Measurements from ENCODE around the gene RAD21L1.

The RAD21L1 gene

DNA sequence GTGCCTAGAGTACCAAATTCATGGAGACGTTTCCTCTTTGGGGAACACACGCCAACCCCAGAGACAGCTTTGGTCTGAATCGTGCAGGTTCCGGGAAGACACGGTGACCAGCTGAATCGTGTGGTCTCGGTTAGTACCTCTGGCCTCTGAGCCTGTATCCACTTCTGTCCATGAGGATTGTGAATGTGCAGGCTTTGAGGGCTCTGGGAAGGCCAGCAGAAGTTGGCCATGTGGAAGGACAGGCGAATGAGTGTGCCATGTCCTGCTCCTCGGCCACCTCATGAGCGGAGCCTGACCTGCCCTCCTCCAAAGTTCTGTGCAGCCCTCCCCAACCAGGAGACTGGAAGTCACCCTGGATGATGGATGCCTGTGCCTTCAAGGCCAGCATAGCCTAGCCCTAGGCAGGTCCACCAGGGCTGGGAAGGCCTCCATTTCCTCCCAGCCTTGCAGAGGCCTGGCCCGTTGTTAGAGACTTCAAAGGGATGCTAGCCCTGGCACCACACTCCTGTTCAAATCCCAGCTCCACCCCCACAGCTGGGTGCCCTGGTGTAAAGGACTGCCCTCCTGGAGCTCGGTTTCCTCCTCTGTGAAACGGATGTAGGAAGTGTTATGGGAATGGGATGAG is 39.4 kb upstream of the RAD21L1 start:
- H3K9me3 ChIP-seq (replicated peaks; ENCODE audit: low read length) = no peaks in the 10 kb centered on the region
- no peaks in the 10 kb centered on the region for H3K36me3 ChIP-seq (ENCODE audit: insufficient read depth, low read length)
- H3K27me3 ChIP-seq (ENCODE audit: control insufficient read depth, insufficient read depth, low read length) = peaks cover 76% of the 10 kb centered on the region
- H3K9ac ChIP-seq (ENCODE audit: low read depth, low read length) = no peak overlapping the region
- no peaks in the 10 kb centered on the region for H3K4me1 ChIP-seq (ENCODE audit: control insufficient read depth, insufficient read depth, low read length)
- no peak overlapping the region for H3K4me2 ChIP-seq (ENCODE audit: low read length)
- no peak overlapping the region for H3K4me3 ChIP-seq (ENCODE audit: low read length)

GRCh38 chr20:1187605-1188171 is 38.2 kb upstream of the RAD21L1 start:
- H3K9me3 ChIP-seq (replicated peaks; ENCODE audit: low read length) = no peaks in the 10 kb centered on the region
- no peak overlapping the region for H3K4me3 ChIP-seq (ENCODE audit: low read length)
- no peaks in the 10 kb centered on the region for H3K4me1 ChIP-seq (ENCODE audit: control insufficient read depth, insufficient read depth, low read length)
- H3K36me3 ChIP-seq (ENCODE audit: insufficient read depth, low read length) = no peaks in the 10 kb centered on the region
- no peak overlapping the region for H3K4me2 ChIP-seq (ENCODE audit: low read length)
- H3K27me3 ChIP-seq (ENCODE audit: control insufficient read depth, insufficient read depth, low read length) = peaks cover 76% of the 10 kb centered on the region
- no peak overlapping the region for H3K9ac ChIP-seq (ENCODE audit: low read depth, low read length)

DNA sequence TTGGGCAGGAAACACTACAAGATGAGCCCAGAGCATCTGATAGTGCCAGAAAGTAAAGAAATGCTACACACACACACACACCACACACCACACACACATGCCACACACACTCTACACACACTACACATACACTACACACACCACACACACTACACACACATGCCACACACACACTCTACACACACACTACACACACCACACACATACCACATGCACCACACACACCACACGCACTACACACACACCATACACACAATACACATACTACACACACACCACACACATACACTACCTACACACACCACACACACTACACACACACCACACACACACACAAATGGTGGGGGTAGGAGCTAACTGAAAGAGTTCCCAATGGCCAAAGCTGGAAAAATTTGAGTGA is 37.5 kb upstream of the RAD21L1 start:
- H3K27me3 ChIP-seq (ENCODE audit: control insufficient read depth, insufficient read depth, low read length) = peaks cover 73% of the 10 kb centered on the region
- no peaks in the 10 kb centered on the region for H3K36me3 ChIP-seq (ENCODE audit: insufficient read depth, low read length)
- H3K9me3 ChIP-seq (replicated peaks; ENCODE audit: low read length) = no peaks in the 10 kb centered on the region
- no peak overlapping the region for H3K9ac ChIP-seq (ENCODE audit: low read depth, low read length)
- no peak overlapping the region for H3K4me3 ChIP-seq (ENCODE audit: low read length)
- H3K4me1 ChIP-seq (ENCODE audit: control insufficient read depth, insufficient read depth, low read length) = no peaks in the 10 kb centered on the region
- H3K4me2 ChIP-seq (ENCODE audit: low read length) = no peak overlapping the region

DNA sequence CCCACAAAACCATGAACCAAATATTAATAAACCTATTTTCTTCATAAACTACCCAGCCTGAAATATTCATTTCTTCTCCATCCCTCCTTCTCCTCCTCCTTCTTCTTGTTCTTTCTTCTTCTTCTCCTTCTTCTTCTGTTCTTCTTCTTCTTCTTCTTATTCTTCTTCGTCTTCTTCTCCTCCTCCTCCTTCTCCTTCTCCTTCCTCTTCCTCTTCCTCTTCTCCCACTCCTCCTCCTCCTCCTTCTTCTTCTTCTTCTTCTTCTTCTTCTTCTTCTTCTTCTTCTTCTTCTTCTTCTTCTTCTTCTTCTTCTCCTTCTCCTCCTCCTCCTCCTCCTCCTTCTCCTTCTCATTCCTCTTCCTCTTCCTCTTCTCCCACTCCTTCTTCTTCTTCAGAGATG is 36.0 kb upstream of the RAD21L1 start:
- no peaks in the 10 kb centered on the region for H3K36me3 ChIP-seq (ENCODE audit: insufficient read depth, low read length)
- H3K4me1 ChIP-seq (ENCODE audit: control insufficient read depth, insufficient read depth, low read length) = no peaks in the 10 kb centered on the region
- no peak overlapping the region for H3K4me2 ChIP-seq (ENCODE audit: low read length)
- H3K27me3 ChIP-seq (ENCODE audit: control insufficient read depth, insufficient read depth, low read length) = peaks cover 72% of the 10 kb centered on the region
- H3K9me3 ChIP-seq (replicated peaks; ENCODE audit: low read length) = no peaks in the 10 kb centered on the region
- H3K4me3 ChIP-seq (ENCODE audit: low read length) = no peak overlapping the region
- no peak overlapping the region for H3K9ac ChIP-seq (ENCODE audit: low read depth, low read length)

DNA sequence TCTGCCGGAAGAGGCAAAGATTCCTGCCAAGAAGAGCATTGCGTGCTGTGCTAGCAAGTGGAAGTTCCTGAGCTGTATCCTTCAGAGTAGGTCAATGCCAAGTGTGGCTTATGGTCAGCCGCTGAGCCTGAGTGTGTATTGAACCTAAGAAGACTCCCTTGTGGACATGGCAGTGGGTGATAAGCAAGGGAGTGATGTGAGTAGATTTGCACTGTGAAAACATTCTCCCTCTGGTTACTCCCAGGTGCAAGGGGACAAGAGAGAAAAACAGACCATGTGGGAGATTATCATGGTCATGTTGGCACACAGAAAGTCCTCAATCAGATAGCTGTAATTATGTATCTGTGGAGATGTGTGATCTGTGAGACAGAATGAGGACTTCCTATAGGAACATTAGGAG is 35.0 kb upstream of the RAD21L1 start:
- Histone ChIP-seq H3K4me3 (ENCODE audit: low read length) (no peak overlapping the region), H3K4me1 (ENCODE audit: control insufficient read depth, insufficient read depth, low read length) (no peaks in the 10 kb centered on the region), H3K36me3 (ENCODE audit: insufficient read depth, low read length) (no peaks in the 10 kb centered on the region), H3K4me2 (ENCODE audit: low read length) (no peak overlapping the region), H3K9ac (ENCODE audit: low read depth, low read length) (no peak overlapping the region), H3K9me3 (replicated peaks; ENCODE audit: low read length) (no peaks in the 10 kb centered on the region), H3K27me3 (ENCODE audit: control insufficient read depth, insufficient read depth, low read length) (peaks cover 80% of the 10 kb centered on the region)

DNA sequence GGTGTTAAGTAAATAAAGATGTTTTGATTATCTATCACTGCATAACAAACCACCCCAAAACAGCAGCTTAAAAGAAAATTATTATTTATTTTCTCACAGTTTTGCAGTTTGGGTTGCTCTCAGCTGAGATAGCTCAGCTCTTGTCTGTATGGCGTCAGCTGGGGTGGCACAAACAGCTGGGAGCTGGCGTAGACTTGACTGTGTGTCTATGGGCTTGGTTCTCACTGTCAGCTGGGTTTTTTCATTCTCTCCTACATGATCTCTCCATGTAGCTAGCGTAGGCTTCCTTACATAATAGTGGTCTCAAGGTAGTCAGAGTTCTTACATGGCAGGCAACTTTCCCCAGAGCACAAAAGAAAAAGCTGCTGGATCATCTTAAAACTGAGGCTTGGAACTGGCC is 34.5 kb upstream of the RAD21L1 start:
- Histone ChIP-seq H3K27me3 (ENCODE audit: control insufficient read depth, insufficient read depth, low read length) (peaks cover 80% of the 10 kb centered on the region), H3K9ac (ENCODE audit: low read depth, low read length) (no peak overlapping the region), H3K36me3 (ENCODE audit: insufficient read depth, low read length) (no peaks in the 10 kb centered on the region), H3K4me1 (ENCODE audit: control insufficient read depth, insufficient read depth, low read length) (no peaks in the 10 kb centered on the region), H3K9me3 (replicated peaks; ENCODE audit: low read length) (no peaks in the 10 kb centered on the region), H3K4me2 (ENCODE audit: low read length) (no peak overlapping the region), H3K4me3 (ENCODE audit: low read length) (no peak overlapping the region)

DNA sequence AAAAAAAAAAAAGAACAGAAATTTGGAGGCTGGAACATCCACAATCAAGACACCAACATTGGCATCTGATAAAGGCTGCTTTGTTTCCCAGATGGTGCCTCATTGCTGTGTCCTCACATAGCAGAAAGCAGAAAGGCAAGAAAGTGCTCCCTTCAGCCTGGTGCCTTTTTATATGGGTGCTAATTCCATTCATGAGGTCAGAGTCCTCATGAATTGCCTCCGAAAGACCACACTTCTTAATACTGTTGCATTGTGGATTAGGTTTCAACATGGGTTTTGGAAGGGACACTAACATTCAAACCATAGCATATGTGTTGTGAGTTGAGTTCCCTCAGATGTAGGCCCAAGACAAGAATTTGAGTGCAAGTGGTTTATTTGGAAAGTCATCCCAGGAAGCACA is 30.6 kb upstream of the RAD21L1 start:
- H3K9ac ChIP-seq (ENCODE audit: low read depth, low read length) = no peak overlapping the region
- H3K36me3 ChIP-seq (ENCODE audit: insufficient read depth, low read length) = no peaks in the 10 kb centered on the region
- H3K4me1 ChIP-seq (ENCODE audit: control insufficient read depth, insufficient read depth, low read length) = no peaks in the 10 kb centered on the region
- no peaks in the 10 kb centered on the region for H3K9me3 ChIP-seq (replicated peaks; ENCODE audit: low read length)
- H3K4me2 ChIP-seq (ENCODE audit: low read length) = no peak overlapping the region
- H3K4me3 ChIP-seq (ENCODE audit: low read length) = no peak overlapping the region
- H3K27me3 ChIP-seq (ENCODE audit: control insufficient read depth, insufficient read depth, low read length) = peaks cover 65% of the 10 kb centered on the region

GRCh38 chr20:1196634-1197033 is 29.2 kb upstream of the RAD21L1 start:
- H3K4me1 ChIP-seq (ENCODE audit: control insufficient read depth, insufficient read depth, low read length) = no peaks in the 10 kb centered on the region
- no peaks in the 10 kb centered on the region for H3K36me3 ChIP-seq (ENCODE audit: insufficient read depth, low read length)
- H3K9ac ChIP-seq (ENCODE audit: low read depth, low read length) = no peak overlapping the region
- H3K4me3 ChIP-seq (ENCODE audit: low read length) = no peak overlapping the region
- H3K9me3 ChIP-seq (replicated peaks; ENCODE audit: low read length) = no peaks in the 10 kb centered on the region
- H3K4me2 ChIP-seq (ENCODE audit: low read length) = no peak overlapping the region
- peaks cover 54% of the 10 kb centered on the region for H3K27me3 ChIP-seq (ENCODE audit: control insufficient read depth, insufficient read depth, low read length)

GRCh38 chr20:1197801-1198200 is 28.0 kb upstream of the RAD21L1 start:
- Histone ChIP-seq H3K4me2 (ENCODE audit: low read length) (no peak overlapping the region), H3K9ac (ENCODE audit: low read depth, low read length) (no peak overlapping the region), H3K9me3 (replicated peaks; ENCODE audit: low read length) (no peaks in the 10 kb centered on the region), H3K27me3 (ENCODE audit: control insufficient read depth, insufficient read depth, low read length) (peaks cover 54% of the 10 kb centered on the region), H3K36me3 (ENCODE audit: insufficient read depth, low read length) (no peaks in the 10 kb centered on the region), H3K4me3 (ENCODE audit: low read length) (no peak overlapping the region), H3K4me1 (ENCODE audit: control insufficient read depth, insufficient read depth, low read length) (no peaks in the 10 kb centered on the region)

GRCh38 chr20:1198751-1199150 is 27.1 kb upstream of the RAD21L1 start:
- Histone ChIP-seq H3K9ac (ENCODE audit: low read depth, low read length) (no peak overlapping the region), H3K4me2 (ENCODE audit: low read length) (no peak overlapping the region), H3K27me3 (ENCODE audit: control insufficient read depth, insufficient read depth, low read length) (peaks cover 53% of the 10 kb centered on the region), H3K4me3 (ENCODE audit: low read length) (no peak overlapping the region), H3K36me3 (ENCODE audit: insufficient read depth, low read length) (no peaks in the 10 kb centered on the region), H3K4me1 (ENCODE audit: control insufficient read depth, insufficient read depth, low read length) (no peaks in the 10 kb centered on the region), H3K9me3 (replicated peaks; ENCODE audit: low read length) (no peaks in the 10 kb centered on the region)

DNA sequence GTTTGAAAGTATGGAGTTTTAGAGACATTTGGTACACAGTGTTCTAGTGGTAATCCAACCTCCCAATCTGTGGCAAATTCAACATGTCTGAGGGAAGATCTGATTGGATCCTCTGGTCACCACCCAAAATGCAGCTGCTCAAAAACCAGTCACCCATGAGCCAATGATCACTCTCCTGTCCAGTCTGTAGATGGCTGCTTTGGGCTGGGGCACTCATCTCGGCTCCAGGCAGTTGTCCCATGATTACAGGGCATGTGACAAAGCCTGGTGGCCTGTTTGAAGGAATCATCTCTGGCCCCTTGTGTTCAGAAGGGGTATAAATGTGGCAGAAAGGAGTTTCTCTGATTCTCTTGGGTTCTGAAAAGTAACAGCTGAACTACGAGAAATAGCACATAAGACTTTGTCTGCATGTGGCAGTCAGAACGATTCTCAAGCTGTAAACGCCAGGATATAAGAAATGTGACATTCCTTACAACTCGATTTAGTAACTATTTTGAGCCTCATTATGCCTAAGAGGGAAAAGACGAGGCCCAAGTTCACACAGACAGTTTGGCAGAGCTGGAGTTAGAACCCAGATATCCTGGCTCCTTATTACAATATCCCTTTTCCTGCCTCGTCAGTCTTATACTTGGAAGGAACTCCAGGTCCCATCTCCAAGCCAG is 26.5 kb upstream of the RAD21L1 start:
- H3K9ac ChIP-seq (ENCODE audit: low read depth, low read length) = no peak overlapping the region
- no peaks in the 10 kb centered on the region for H3K9me3 ChIP-seq (replicated peaks; ENCODE audit: low read length)
- no peak overlapping the region for H3K4me2 ChIP-seq (ENCODE audit: low read length)
- H3K4me1 ChIP-seq (ENCODE audit: control insufficient read depth, insufficient read depth, low read length) = no peaks in the 10 kb centered on the region
- no peak overlapping the region for H3K4me3 ChIP-seq (ENCODE audit: low read length)
- no peaks in the 10 kb centered on the region for H3K36me3 ChIP-seq (ENCODE audit: insufficient read depth, low read length)
- H3K27me3 ChIP-seq (ENCODE audit: control insufficient read depth, insufficient read depth, low read length) = peaks cover 54% of the 10 kb centered on the region

GRCh38 chr20:1199964-1200363 is 25.9 kb upstream of the RAD21L1 start:
- Histone ChIP-seq H3K4me1 (ENCODE audit: control insufficient read depth, insufficient read depth, low read length) (no peaks in the 10 kb centered on the region), H3K9me3 (replicated peaks; ENCODE audit: low read length) (no peaks in the 10 kb centered on the region), H3K36me3 (ENCODE audit: insufficient read depth, low read length) (no peaks in the 10 kb centered on the region), H3K9ac (ENCODE audit: low read depth, low read length) (no peak overlapping the region), H3K27me3 (ENCODE audit: control insufficient read depth, insufficient read depth, low read length) (peaks cover 52% of the 10 kb centered on the region), H3K4me3 (ENCODE audit: low read length) (no peak overlapping the region), H3K4me2 (ENCODE audit: low read length) (no peak overlapping the region)

Measured in skeletal muscle satellite cell (primary cell).